Endothelial cell of umbilical vein (primary cell): ENCODE measurements around the gene PDE11A. TPM values are rescaled to one million over a fixed set of nuclear protein-coding genes. Genes with fewer than 3 reads are reported as not detected.

Experiments used
- BruUV-seq: library from RNA; stranded (reverse); fragments of 400-500 nt; replicated peaks from 2 replicates; lab custom pipeline; 2021; lab: Mats Ljungman, UMichigan
- CTCF ChIA-PET: fragments of 300-600, 350-600 bp; sonication (Branson Sonifier 250); formaldehyde crosslinking; loops from one replicate; lab custom pipeline; 2021; ENCODE audit warnings: antibody characterized with exemption, inconsistent platforms; lab: Charles Lee
- POLR2A ChIA-PET: fragments of 300-600, 350-600 bp; sonication (Branson Sonifier 250); formaldehyde crosslinking; loops from one replicate; lab custom pipeline; 2021; ENCODE audit warnings: antibody characterized with exemption, inconsistent platforms; lab: Charles Lee
- DNase-seq: peaks from one replicate; pipeline ENCODE4 v3.0.0-alpha.2; 2011; ENCODE audit warnings: low read depth, low spot score
- FAIRE-seq: peaks from 2 replicates; lab custom pipeline; 2011; peaks lifted over from hg19 to GRCh38; lab: Jason Lieb, UNC
- H2AFZ ChIP-seq: 2 replicates; pipeline ENCODE4 v1.6.0; 2012; ENCODE audit warnings: low read depth, low read length, control low read depth, inconsistent platforms
- H3K27ac ChIP-seq: 2 replicates; pipeline ENCODE4 v1.5.1; 2011; ENCODE audit warnings: low read depth, mild to moderate bottlenecking, control low read depth, low read length, moderate library complexity; ENCODE audit not compliant: insufficient read depth
- H3K27me3 ChIP-seq, 2 experiments: 2 replicates each; pipeline versions ENCODE4 v1.6.0 to v1.6.1; 2011; ENCODE audit warnings: low read length in 2 of 2, mixed read lengths in 1 of 2; ENCODE audit not compliant: control insufficient read depth in 2 of 2, insufficient read depth in 2 of 2
- H3K36me3 ChIP-seq, 2 experiments: 2 replicates in 1 of 2; 3 replicates in 1 of 2; pipeline ENCODE4 v1.5.1; 2011; ENCODE audit warnings: low read length in 2 of 2, mild to moderate bottlenecking in 1 of 2, moderate library complexity in 1 of 2; ENCODE audit not compliant: control insufficient read depth in 2 of 2, insufficient read depth in 2 of 2; ENCODE audit errors: extremely low read depth in 1 of 2
- H3K4me1 ChIP-seq: 3 replicates; pipeline ENCODE4 v1.5.1; 2011; ENCODE audit warnings: mild to moderate bottlenecking, low read length; ENCODE audit not compliant: control insufficient read depth, insufficient read depth; ENCODE audit errors: extremely low read depth
- H3K4me2 ChIP-seq: 2 replicates; pipeline ENCODE4 v1.6.1; 2011; ENCODE audit warnings: low read length, control low read depth, mixed read lengths; ENCODE audit not compliant: insufficient read depth
- H3K4me3 ChIP-seq, 3 experiments: fragments of 200-600 bp in 1 of 3; sonication (generic), shearing (Covaris generic) in 1 of 3; replicated peaks in 1 of 3; 2 replicates each; pipeline ENCODE4 v1.5.1; 2011 to 2016; ENCODE audit warnings: control low read depth in 3 of 3, low read length in 3 of 3, mild to moderate bottlenecking in 2 of 3, inconsistent platforms in 1 of 3, low read depth in 1 of 3, moderate library complexity in 1 of 3; ENCODE audit not compliant: insufficient read depth in 1 of 3
- H3K79me2 ChIP-seq: 2 replicates; pipeline ENCODE4 v1.6.0; 2012; ENCODE audit warnings: low read length, inconsistent platforms; ENCODE audit not compliant: control insufficient read depth, insufficient read depth
- H3K9ac ChIP-seq: replicated peaks from 2 replicates; pipeline ENCODE3; 2011; ENCODE audit warnings: low read length, control low read depth; ENCODE audit not compliant: insufficient read depth; ENCODE audit errors: extremely low read depth
- H3K9me1 ChIP-seq: replicated peaks from 3 replicates; pipeline ENCODE4 v1.6.0; 2011; ENCODE audit warnings: mild to moderate bottlenecking, low read length; ENCODE audit not compliant: control insufficient read depth, insufficient read depth; ENCODE audit errors: extremely low read depth
- H3K9me3 ChIP-seq: replicated peaks from 2 replicates; pipeline ENCODE4 v1.5.1; 2012; ENCODE audit warnings: low read length, inconsistent platforms; ENCODE audit not compliant: control insufficient read depth, insufficient read depth
- H4K20me1 ChIP-seq: replicated peaks from 2 replicates; pipeline ENCODE3; 2011; ENCODE audit warnings: mild to moderate bottlenecking, low read length; ENCODE audit not compliant: control insufficient read depth, insufficient read depth; ENCODE audit errors: extremely low read depth
- EZH2 ChIP-seq: IDR thresholded peaks from 2 replicates; pipeline ENCODE4 v1.6.1; 2012; ENCODE audit warnings: borderline replicate concordance, low read depth, mild to moderate bottlenecking, moderate library complexity, low read length, inconsistent platforms; ENCODE audit not compliant: severe bottlenecking
- FOS ChIP-seq: IDR thresholded peaks from 2 replicates; pipeline ENCODE4 v1.6.1; 2011; ENCODE audit warnings: mild to moderate bottlenecking, low read length, moderate library complexity, borderline replicate concordance; ENCODE audit not compliant: insufficient read depth
- GATA2 ChIP-seq: IDR thresholded peaks from 2 replicates; pipeline ENCODE4 v1.7.0; 2011; ENCODE audit warnings: low read depth, mild to moderate bottlenecking, moderate library complexity, mixed read lengths, low read length; ENCODE audit not compliant: insufficient read length, insufficient read depth
- JUN ChIP-seq: IDR thresholded peaks from 2 replicates; pipeline ENCODE4 v1.6.1; 2011; ENCODE audit warnings: borderline replicate concordance, low read depth; ENCODE audit not compliant: insufficient read length, insufficient read depth
- MAX ChIP-seq: IDR thresholded peaks from 2 replicates; pipeline ENCODE4 v1.6.1; 2011; ENCODE audit not compliant: insufficient read depth, insufficient read length
- MYC ChIP-seq: IDR thresholded peaks from one replicate; pipeline ENCODE4 v1.6.1; 2011; ENCODE audit warnings: mild to moderate bottlenecking, low read depth, low read length
- POLR2A ChIP-seq: IDR thresholded peaks from 2 replicates; pipeline ENCODE4 v1.6.1; 2012; ENCODE audit warnings: low read depth, mild to moderate bottlenecking, control low read depth, low read length
- POLR2AphosphoS5 ChIP-seq: IDR thresholded peaks from 2 replicates; pipeline ENCODE4 v1.6.1; 2012; ENCODE audit warnings: low read depth, mild to moderate bottlenecking, control low read depth, low read length, moderate library complexity; ENCODE audit not compliant: insufficient read depth
- dilution Hi-C: fragments of 300-500 bp; cut with MboI; formaldehyde crosslinking; loops from one replicate; pipeline ENCODE4 v1.15.0; 2019; ENCODE audit warnings: low sequenced_read_pairs; ENCODE audit not compliant: extremely low pct_ligation_motif_present
- intact Hi-C: fragments of 100-400 bp; cut with micrococcal nuclease; formaldehyde crosslinking; loops from one replicate; pipeline ENCODE4 v1.10.0; 2022
- polyA plus RNA-seq, 4 experiments: library from polyadenylated mRNA; depleted of rRNA in 3 of 4; stranded (reverse) in 3 of 4; unstranded in 1 of 4; fragments of >200 nt; gene quantifications; 2 replicates each; pipeline versions ENCODE4 v1.2.1 to v1.2.3, GENCODE V29; 2011 to 2012; ENCODE audit warnings: missing spikeins in 1 of 4
- total RNA-seq: library from RNA; stranded (reverse); gene quantifications from 2 replicates; pipeline ENCODE4 v1.2.3, GENCODE V29; 2021
- TF ChIP-seq, protein P1 (sequence below), 2 donors: IDR thresholded peaks; 1 replicate in 1 of 2; 2 replicates in 1 of 2; pipeline ENCODE4 v1.5.1; 2011; ENCODE audit warnings: low read length in 2 of 2, mild to moderate bottlenecking in 2 of 2, moderate library complexity in 2 of 2, control low read depth in 1 of 2, inconsistent platforms in 1 of 2, low read depth in 1 of 2; ENCODE audit not compliant: insufficient read depth in 1 of 2; ENCODE audit errors: extremely low read depth in 1 of 2

PDE11A gene
- total and polyA plus RNA-seq, 2 donors (not counting 3 experiments of a cell fraction or from before 2014, with no cell fraction given): 0.07 to 0.51 TPM

GRCh38 chr2:177667626-177668025 lies 405.0 kb downstream of the PDE11A start:
- Histone ChIP-seq H3K9ac (no peak overlapping the region), H3K4me1 (no peaks in the 10 kb centered on the region), H4K20me1 (no peaks in the 10 kb centered on the region), H3K36me3 (no peaks in the 10 kb centered on the region), H3K4me2 (no peak overlapping the region), H3K27ac (no peak overlapping the region), H3K9me3 (no peaks in the 10 kb centered on the region), H3K9me1 (no peaks in the 10 kb centered on the region), H2AFZ (no peak overlapping the region), H3K79me2 (no peaks in the 10 kb centered on the region), H3K27me3 (peaks cover 2 to 3% of the 10 kb centered on the region in 2 experiments), H3K4me3 (no peak overlapping the region)
- BruUV-seq: no TSS peak
- TF ChIP-seq, protein P1, sequence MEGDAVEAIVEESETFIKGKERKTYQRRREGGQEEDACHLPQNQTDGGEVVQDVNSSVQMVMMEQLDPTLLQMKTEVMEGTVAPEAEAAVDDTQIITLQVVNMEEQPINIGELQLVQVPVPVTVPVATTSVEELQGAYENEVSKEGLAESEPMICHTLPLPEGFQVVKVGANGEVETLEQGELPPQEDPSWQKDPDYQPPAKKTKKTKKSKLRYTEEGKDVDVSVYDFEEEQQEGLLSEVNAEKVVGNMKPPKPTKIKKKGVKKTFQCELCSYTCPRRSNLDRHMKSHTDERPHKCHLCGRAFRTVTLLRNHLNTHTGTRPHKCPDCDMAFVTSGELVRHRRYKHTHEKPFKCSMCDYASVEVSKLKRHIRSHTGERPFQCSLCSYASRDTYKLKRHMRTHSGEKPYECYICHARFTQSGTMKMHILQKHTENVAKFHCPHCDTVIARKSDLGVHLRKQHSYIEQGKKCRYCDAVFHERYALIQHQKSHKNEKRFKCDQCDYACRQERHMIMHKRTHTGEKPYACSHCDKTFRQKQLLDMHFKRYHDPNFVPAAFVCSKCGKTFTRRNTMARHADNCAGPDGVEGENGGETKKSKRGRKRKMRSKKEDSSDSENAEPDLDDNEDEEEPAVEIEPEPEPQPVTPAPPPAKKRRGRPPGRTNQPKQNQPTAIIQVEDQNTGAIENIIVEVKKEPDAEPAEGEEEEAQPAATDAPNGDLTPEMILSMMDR (IDR thresholded peaks at IDR 0.05; ENCODE audit: extremely low read depth in 1 of 2, insufficient read depth in 1 of 2, low read depth in 1 of 2, low read length in 2 of 2): no peak
- TF ChIP-seq POLR2AphosphoS5 (no peak), MYC (no peak), POLR2A (no peak), MAX (no peak), FOS (no peak), JUN (no peak), EZH2 (no peak), GATA2 (no peak)
- dilution Hi-C loops (no loop called here), intact Hi-C loops (no loop called here)
- ChIA-PET CTCF (interaction anchor here (0.8 to 1.9 kb wide), 3 partner anchors 19 to 56 kb away, joined by 3 to 7 read pairs (median 4); no protein-coding TSS in a partner anchor), POLR2A (no interaction called here)
- no peak for FAIRE-seq
- no peak for DNase-seq
